ENCODE measurements around the gene UBLCP1. TPM values are rescaled to one million over a fixed set of nuclear protein-coding genes. Genes with fewer than 3 reads are reported as not detected.
A peak's percentile ranks its signal among the peaks of the same experiment; 100 is the strongest.

The UBLCP1 gene
- total and polyA plus RNA-seq, 8 donors: 29.9 to 49.9 (median 37.3) TPM

DNA sequence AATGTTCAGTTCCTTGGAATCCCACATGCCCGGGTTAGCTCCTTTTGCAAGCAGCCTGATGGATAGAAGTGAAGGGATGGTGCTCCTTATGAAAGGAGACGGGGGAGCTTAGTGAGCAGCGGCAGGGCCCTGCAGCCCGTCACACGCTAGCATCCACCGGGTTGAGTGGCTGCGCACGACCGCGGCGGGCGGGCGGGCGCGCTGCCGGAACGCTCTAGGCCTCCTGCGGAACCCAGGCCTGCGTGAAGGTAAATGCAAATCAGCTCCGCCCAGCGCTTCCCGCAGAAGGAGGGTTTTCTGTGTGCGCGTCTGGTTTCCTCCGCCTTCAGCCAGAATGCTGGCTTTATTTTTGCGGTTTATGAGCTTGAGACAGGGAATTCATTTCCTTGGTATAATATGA, 47.4 kb downstream of the UBLCP1 start:
- intact Hi-C loops (cut with DNase I): no loop called here
- H3K27me3 ChIP-seq: peaks cover 7 to 40% of the 10 kb centered on the region in 2 donors
- no peaks in the 10 kb centered on the region for H3K9me3 ChIP-seq
- peak overlapping the region; percentile 35 to 42 for H3K27ac ChIP-seq
- H3K4me1 ChIP-seq: peaks cover 0 to 5% of the 10 kb centered on the region in 2 donors
- ATAC-seq (peak; percentile 97), DNase-seq (peak in 3 of 4 donors; percentile 43 to 86 (median 75))
- H3K36me3 ChIP-seq: no peaks in the 10 kb centered on the region
- peak overlapping the region in 1 of 2 donors; percentile 7 for H3K4me3 ChIP-seq
- no peak for TF ChIP-seq CTCF (IDR thresholded peaks at IDR 0.05)

GRCh38 chr5:159311063-159311462, 48.0 kb downstream of the UBLCP1 start:
- no peak for ATAC-seq
- H3K27ac ChIP-seq: peak overlapping the region; percentile 35 to 42

GRCh38 chr5:159313197-159313596, 50.1 kb downstream of the UBLCP1 start:
- no peak for TF ChIP-seq CTCF (IDR thresholded peaks at IDR 0.05)
- H3K9me3 ChIP-seq: no peaks in the 10 kb centered on the region
- peaks cover 7 to 40% of the 10 kb centered on the region in 2 donors for H3K27me3 ChIP-seq
- intact Hi-C loops (cut with DNase I): no loop called here
- no peak overlapping the region for H3K4me3 ChIP-seq
- ATAC-seq: no peak
- H3K36me3 ChIP-seq: no peaks in the 10 kb centered on the region
- no peak overlapping the region for H3K27ac ChIP-seq
- peaks cover 0 to 5% of the 10 kb centered on the region in 2 donors for H3K4me1 ChIP-seq
- DNase-seq: no peak

More at GRCh38 chr5:159311063-159311462, 48.0 kb downstream of the UBLCP1 start:
- intact Hi-C loops (cut with DNase I): no loop called here
- DNase-seq: no peak
- peaks cover 0 to 5% of the 10 kb centered on the region in 2 donors for H3K4me1 ChIP-seq
- no peaks in the 10 kb centered on the region for H3K36me3 ChIP-seq
- H3K9me3 ChIP-seq: no peaks in the 10 kb centered on the region
- H3K4me3 ChIP-seq: peak overlapping the region in 1 of 2 donors; percentile 7
- peaks cover 7 to 40% of the 10 kb centered on the region in 2 donors for H3K27me3 ChIP-seq
- no peak for TF ChIP-seq CTCF (IDR thresholded peaks at IDR 0.05)

DNA sequence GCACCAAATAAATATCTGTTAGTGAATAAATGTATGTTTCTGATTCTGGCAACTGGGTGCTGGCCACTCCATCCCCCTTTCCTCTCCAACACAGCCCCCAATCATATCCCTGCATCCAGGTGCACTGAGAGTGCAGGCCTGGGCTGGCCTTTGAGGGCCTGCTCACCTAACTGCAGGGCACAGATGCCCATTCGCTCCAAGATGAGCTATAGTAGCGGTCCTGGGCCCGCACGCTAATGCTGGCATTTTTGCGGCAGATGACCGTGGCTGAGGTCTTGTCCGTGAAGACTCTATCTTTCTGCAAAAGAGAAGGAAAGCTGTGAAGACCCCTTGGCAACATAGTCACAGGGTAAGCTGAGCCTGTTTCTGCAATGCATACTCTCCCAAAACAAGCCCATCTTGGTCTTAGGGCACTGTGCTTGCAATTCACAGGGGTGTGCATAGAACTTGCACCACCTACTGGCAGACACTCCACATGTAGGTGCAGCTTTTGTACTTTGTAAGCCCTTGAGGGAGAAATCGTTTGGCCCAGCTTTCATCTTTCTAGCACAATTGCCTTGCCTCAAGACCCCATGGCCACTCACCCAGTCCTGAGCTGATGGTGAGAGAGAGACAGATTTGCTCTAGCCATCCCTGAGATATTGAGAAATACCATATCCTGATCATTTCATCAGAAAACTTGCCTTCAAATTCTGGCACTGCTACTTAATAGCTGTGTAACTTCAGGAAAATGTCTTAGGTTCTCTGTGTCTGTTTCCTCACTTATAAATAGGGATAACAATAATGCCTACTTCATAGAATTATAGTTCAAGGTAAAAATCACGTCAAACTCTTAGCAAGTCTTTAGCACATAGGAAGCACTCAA, 53.7 kb downstream of the UBLCP1 start:
- intact Hi-C loops (cut with DNase I): no loop called here
- peaks cover 7 to 13% of the 10 kb centered on the region in 2 donors for H3K27me3 ChIP-seq
- H3K4me3 ChIP-seq: no peak overlapping the region
- ATAC-seq (peak; percentile 95), DNase-seq (peak in 1 of 4 donors; percentile 52)
- TF ChIP-seq CTCF (IDR thresholded peaks at IDR 0.05): peak; percentile 42 to 52
- no peaks in the 10 kb centered on the region for H3K4me1 ChIP-seq
- H3K9me3 ChIP-seq: no peaks in the 10 kb centered on the region
- H3K36me3 ChIP-seq: no peaks in the 10 kb centered on the region
- no peak overlapping the region for H3K27ac ChIP-seq

GRCh38 chr5:159317849-159318248, 54.8 kb downstream of the UBLCP1 start:
- H3K27me3 ChIP-seq: peaks cover 0 to 2% of the 10 kb centered on the region in 2 donors
- H3K4me3 ChIP-seq: no peak overlapping the region
- intact Hi-C loops (cut with DNase I): no loop called here
- H3K27ac ChIP-seq: no peak overlapping the region
- DNase-seq: no peak
- ATAC-seq: no peak
- H3K4me1 ChIP-seq: no peaks in the 10 kb centered on the region
- H3K36me3 ChIP-seq: no peaks in the 10 kb centered on the region
- no peak for TF ChIP-seq CTCF (IDR thresholded peaks at IDR 0.05)
- no peaks in the 10 kb centered on the region for H3K9me3 ChIP-seq
